ENCODE data around the gene LCP2.

The LCP2 gene

DNA sequence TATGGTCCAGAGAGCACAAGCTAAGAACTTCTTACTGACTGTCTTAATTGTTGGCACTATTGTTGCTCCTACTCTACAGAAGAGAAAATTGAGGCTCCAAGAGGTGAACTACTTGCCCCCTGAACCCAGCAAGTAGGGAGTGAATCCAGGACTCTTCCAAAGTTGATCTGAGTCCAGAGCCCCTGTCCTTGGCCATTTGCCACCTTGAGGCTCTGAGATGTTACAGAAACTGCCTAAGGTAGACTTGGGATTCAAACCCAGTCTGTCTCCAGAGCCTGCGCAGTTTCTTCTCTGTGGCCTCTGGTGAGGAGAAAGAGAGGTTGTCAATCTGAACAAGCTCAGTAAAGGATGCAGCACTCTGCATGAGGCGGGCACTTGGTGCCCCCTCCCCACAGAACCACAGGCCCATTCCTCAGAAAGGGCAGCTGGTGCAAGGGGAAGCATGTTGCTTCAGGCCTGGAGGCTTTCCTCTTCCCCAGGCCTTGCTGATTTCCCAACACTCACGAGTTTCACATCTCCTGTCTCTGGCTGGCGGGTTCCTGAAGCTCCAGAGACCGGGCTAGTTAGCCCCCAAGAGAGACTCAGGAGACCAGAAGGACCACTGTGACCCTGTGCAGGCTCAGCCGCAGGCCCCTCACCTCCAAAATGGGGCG lies 2.9 kb upstream of the LCP2 start:
- in situ Hi-C loops (cut with MboI; ENCODE audit: low sequenced_read_pairs), result no loop called here

DNA sequence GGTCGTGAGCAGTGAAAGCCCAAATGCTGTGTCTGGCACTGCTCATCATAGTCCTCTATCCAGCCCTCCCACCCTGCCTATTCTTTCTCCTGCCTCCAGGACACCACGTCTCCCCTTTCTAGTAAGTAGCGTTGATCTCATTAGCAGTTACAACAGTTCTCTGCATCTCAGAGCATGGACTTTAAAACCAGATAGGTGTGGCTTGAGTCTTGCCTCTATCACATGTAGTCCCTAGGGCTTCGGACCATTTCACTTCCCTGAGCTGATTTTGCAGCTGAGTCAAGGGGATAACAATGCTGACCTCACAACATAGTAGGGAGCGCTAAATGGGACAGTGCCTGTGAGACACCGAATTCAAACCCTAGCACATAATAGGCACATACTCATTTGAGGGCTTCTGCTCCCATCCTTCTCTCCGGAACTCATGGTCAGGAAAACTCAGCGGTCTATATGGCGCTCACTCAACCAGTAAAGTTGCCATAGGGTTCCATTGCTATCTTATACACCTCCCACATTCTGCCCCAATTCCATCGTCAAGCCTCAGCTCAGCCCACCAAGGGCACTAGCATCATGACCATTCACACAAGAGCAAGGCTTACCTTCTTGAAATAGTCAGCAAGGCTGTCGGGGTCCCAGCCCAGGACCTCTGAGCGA lies 515 bp downstream of the LCP2 start:
- in situ Hi-C loops (cut with MboI; ENCODE audit: low sequenced_read_pairs), result no loop called here

DNA sequence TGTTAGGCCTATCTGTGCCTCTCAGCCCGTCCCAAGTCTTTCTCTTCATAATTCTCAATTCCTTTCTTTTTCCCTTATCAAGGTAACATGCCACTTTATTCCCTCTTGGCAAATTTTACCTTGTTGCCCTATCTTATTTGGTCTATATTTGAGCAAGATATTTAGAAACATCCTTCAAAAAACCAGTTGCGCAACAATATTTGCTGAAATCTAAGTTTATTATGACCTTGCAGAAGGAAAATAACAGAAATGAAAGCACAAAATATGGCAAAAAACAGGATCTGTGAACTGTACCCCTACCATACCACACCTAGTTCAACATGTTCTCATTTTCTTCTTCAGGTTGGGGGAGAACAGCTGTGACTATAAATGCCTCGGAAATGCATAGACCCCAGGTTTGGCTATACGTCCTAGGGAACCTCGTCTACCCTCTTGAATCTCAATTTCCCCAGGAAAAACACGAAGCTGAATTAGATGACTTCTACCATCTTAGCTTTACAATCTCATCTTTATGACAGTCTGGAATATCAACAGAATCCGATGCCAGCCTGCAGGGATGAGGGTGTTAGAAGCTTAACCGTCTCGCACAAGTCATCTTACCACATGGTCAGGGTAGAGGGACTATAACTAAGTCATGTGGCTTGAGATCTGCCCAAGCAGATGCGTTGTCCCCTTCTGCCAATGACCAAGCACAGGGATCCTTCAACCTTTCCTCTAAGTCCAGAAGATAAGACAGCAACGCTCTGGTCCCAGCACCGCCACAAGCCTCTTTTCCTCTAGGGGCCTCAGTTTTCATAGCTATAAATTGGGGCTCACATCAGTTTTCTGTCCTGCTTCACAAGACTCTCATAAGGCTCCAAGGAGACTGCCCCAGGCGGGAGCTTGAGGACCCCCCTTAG lies 1.3 kb downstream of the LCP2 start:
- in situ Hi-C loops (cut with MboI; ENCODE audit: low sequenced_read_pairs), result no loop called here

DNA sequence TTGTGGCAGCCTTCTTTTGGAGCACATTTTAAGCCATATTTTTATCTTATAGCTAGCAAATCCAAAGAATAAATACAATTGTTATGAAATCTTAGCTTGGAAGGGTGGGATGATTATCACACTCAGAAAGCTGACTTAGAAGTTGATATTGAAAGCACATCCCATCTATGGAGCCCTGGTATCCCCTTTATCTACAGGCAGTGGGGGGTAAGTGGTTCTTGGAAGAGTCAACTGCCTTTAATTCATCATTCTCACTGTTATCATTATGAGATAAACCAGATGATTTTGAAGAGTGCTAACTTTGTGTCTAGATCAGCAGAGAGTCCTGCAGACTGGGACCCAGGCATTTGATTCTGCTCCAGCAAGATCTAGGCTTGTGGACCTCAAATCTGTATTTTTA lies 3.0 kb downstream of the LCP2 start:
- in situ Hi-C loops (cut with MboI; ENCODE audit: low sequenced_read_pairs), result no loop called here

DNA sequence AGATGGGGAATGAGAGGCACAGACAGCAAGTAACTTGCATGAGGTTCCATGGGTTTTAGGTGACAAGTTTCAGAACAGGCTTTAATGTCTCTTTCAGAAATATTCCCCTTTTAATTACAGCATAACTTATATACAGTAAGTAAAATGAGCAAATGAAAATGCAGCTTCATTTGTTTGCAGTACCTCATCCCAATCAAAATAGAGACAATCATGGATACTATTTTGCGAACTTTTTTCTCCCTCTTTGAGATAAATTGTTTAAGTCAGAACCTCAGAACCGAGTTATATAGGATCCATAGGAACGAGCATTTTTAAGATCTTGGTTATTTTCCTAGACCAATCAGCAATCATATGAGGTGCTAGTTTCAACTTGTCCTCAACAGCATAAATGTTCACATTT lies 3.5 kb downstream of the LCP2 start:
- in situ Hi-C loops (cut with MboI; ENCODE audit: low sequenced_read_pairs), result no loop called here

DNA sequence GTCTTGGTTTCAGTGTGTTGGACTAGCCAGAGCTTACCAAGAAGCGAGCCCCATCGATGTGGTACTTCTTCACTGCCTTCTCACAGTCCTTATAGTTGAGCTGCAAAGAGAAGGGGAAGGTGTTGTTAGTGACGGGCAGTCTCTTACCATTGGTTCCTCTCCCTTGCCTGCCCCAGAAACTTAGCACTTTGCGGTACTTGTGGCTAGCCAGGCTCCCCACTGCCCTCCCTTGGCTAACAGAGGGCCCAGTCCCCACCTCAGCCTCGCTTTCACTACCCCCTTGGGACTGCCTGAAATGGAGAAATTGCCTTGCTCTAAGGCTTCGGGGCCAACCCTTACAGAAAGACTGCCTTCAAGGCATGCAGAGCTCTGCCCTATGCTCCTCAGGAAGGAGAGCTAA lies 4.3 kb downstream of the LCP2 start:
- in situ Hi-C loops (cut with MboI; ENCODE audit: low sequenced_read_pairs), result no loop called here

DNA sequence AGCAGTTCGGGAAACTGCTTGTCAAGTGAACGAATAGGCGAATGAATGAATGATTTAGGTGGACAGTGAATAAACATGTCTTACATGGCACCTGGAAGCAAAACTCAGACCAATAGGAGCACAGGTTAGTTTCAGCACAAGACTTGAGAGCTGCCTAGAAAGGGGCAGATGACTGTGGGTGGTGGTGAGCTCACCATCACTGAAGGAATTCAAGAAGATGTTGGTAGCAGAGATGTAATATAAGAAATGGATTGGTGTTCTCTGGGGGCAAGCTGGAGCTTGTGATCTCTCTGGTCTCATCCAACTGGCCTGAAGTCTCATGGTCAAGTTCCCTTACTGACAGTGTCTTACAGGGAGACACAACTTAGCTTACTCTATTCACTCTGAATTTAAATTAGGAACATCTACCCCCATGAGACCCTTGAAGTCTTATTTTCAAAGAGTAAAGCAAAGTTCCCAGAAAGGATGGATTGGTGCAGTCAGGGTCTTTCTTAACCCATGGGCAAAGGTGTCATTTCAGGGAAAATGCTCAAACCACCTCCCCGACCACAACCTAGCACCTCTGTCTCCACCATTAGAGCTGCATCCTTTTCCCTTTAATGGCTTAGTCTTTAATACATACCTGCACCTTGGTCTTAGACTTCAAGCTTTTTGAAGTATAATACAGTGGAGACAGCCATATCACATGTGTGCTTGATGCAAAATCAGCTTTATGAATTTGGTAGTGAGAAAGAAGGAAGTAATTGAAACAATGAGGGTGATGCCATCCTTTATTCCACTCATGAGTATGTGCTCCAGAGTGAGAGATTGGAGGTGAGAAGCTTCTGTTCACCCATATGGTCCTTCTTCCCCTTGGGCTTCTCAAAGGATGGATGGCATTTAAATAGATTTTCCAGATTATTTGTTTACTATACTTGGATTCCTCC lies 5.1 kb downstream of the LCP2 start:
- in situ Hi-C loops (cut with MboI; ENCODE audit: low sequenced_read_pairs), result no loop called here

DNA sequence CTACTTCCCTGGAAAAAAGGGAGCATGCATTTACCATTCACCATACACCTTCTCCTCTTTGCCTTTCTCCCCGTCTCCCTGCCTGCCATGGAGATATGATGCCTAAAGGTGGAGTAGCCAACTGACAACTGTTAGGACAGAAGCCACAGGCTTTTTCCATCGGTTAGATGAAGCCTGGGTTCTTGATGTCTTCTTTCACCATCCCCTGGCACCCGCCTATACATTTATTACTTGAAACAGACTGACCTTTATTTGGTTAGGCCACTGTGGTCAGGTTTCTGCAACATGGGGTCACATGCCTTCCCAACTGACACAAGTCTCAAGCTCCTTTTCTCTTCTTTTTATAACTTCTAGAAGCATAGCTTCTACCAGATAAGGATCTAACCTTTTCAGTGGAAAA lies 7.1 kb downstream of the LCP2 start:
- in situ Hi-C loops (cut with MboI; ENCODE audit: low sequenced_read_pairs), result no loop called here

DNA sequence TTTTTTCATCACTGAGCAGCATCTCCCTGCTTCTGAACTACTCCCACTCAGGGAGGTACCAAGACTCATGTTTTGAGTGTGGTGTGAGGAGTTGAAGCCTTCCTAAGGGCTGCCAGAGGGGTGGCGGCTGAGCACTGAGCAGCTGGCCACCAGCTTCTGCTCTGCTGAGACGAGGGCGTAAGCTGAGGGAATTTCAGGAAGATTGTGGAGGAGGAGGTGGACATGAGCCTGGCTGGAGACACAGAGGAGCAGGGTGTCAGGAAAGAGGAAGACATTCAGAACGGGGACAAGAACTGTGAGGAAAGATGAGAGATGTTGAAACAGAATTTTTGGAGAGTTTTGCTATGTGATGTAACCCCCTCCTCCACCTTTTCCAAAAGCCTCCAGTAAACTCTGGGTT lies 7.8 kb downstream of the LCP2 start:
- in situ Hi-C loops (cut with MboI; ENCODE audit: low sequenced_read_pairs), result no loop called here

DNA sequence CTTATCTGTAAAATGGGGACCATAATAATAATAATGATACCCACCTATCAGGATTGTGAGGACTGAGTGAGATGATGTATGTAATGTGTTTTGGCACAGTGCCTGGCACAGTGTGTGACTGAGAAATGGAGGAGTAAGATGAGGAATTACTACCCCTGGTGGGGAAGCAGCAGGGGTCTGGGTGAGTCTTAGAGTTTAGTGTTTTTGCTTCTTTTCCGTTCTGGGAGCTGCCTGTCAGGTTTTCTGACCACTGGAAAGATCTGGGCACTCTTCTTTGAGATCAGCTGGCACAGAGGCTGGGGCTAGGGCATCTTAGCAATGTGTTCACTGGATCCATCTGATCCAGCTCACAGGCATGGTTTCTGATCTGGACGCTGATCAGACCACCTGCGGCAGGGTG lies 8.5 kb downstream of the LCP2 start:
- in situ Hi-C loops (cut with MboI; ENCODE audit: low sequenced_read_pairs), result no loop called here

DNA sequence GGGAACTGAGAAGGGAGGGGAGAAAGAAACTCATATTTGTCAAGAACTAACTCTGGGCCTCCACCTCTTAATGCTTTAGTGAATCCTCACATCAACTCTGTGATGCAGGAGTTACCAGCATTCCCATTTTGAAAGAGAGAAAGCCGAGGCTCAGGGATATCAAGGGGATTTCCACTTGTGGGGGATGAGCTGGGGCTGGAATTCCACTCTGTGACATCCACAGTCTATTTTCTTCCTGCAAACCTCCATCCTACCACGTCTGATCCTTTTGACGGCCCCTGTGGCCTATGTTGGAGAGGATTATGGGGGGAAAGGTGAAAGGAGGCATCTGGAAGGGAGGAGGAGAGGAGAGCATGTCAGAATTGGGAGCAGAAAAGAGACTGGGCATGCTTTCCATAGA lies 9.0 kb downstream of the LCP2 start:
- in situ Hi-C loops (cut with MboI; ENCODE audit: low sequenced_read_pairs), result no loop called here

DNA sequence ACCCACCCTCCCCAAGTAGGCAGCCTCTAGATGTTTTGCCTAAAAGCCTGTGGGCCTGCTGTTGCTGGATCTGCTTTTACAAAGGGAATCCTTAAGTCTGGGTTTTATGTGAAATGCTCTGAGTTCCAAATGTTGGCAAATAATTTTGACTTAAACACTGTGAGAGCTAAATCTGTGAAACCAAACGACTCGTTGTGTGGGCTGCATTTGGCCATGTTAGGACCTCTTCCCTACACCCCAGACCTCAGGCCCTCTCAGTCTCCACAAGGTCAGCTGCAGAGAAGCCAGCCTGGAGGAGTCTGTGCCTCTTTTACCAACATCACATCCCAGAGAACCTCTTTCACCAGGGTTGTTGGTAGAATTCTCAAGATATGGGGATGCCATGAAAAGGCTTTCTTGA lies 9.4 kb downstream of the LCP2 start:
- in situ Hi-C loops (cut with MboI; ENCODE audit: low sequenced_read_pairs), result no loop called here

DNA sequence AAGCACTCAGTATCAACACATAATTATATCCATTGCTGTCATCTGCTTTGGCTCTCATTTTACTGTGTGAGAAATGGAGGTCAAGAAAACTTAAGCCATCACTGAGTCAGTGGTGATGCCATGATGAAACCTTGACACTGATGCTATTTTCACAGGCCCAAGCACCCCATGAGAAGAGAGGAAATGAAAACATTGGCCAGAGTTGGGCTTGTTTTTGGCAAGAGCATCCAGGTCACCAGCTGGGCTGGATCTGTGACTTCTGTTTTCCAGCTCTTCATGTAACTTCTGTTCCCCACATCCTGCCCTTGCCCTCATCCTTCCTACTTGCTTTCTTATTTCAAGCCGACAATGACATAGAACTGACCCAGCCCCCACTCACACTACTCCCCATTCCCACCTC lies 10.0 kb downstream of the LCP2 start:
- in situ Hi-C loops (cut with MboI; ENCODE audit: low sequenced_read_pairs), result no loop called here

DNA sequence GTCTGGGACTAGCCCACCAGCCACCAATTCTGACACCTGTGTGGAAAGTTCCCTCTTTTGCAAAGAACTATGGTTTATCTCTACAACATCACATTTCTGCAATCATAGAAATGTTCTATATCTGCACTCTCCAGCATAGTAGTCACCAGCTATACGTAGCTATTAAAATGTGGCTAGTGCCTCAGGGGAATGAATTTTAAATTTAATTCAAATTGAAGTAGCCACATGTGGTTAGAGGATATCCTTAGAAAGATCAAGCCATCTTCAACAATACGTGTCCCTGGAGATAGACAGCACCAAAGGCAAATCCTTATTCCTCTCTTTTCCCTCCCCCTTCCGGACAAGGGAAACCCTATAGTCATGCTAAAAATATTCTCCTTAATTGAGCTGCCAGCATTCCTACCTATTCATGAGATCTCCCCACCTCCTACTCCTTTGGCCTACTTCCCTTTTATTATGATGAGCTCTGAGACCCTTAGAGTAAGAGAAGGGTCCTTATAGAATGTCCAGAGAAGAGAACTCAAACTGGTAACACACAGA lies 11.1 kb downstream of the LCP2 start:
- in situ Hi-C loops (cut with MboI; ENCODE audit: low sequenced_read_pairs), result no loop called here

DNA sequence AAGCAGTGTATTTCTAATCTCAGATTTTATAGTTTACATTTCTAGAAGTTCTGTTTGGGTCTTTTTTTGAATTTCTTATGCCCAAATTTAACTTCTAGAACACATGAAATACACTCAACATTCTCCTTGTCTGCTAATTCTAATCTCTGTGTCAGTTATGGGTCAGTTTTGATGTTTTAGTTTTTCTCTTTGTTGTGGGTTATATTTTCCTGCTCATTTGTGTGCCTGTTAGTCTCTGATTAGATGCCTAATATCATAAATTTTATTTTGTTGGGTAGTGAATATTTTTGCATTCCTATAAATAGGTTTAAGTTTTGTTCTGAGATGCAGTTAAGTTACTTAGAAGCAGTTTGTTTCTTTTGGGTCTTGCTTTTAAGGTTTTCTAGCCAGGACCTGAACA lies 12.4 kb downstream of the LCP2 start:
- in situ Hi-C loops (cut with MboI; ENCODE audit: low sequenced_read_pairs), result no loop called here

DNA sequence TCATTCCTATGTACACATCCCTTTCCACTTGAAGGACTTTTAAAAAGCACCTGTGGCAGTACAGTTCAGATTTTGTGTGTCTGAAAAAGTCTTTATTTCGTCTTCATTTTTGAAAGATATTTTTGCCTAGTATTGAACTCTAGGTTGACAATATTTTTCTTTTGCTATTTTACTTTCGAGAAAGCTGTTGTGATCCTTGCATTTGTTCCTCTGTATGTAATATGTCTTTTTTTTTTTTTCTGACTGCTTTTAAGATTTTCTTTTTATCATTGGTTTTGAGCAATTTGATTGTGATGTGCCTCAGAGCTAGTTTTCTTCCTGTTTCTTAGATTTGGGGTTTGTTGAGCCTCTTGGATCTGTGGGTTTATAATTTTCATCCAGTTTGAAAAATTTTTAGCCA lies 13.3 kb downstream of the LCP2 start:
- in situ Hi-C loops (cut with MboI; ENCODE audit: low sequenced_read_pairs), result no loop called here

DNA sequence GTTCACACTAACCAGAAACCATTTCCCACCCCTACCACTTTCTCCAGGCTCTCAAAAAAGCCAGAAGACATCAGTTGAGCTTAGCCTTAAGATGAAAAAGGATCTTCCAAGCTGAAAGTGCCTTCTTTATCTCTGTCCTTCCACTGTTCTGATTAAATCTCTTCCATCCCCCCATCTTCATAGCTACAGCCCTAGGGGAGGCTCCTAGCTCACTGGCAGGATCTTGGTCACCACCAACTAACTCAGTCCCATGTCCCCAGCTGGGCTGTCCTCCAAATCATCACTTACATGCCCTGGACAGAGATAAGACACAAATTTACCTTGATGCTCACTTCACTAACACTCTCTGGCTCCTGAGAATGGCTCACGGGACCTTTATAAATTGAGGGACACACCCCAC lies 14.3 kb downstream of the LCP2 start:
- in situ Hi-C loops (cut with MboI; ENCODE audit: low sequenced_read_pairs), result no loop called here

DNA sequence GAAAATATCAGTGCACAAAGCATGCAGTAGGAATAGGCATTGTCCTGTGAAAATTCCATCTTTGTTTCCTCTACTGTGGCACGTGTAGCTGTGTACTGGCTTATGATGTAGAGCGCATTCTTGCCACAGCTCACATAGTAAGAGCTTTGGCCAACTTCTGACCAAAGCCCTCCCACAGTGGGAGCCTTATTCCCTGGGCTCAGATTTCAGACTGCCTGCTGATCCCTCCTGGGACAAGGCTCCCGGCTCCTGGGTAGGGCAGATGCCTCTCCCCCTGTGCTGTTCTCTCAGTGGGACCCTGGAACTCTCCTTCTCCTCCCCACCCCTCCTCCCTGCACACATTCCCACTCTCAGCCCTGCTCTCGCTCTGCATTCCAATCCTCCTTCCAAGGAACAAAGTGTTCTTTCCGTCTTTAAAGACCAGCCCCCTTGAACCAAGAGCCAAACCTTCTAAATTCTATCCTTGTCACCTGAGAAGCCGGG lies 17.5 kb downstream of the LCP2 start:
- in situ Hi-C loops (cut with MboI; ENCODE audit: low sequenced_read_pairs), result no loop called here

DNA sequence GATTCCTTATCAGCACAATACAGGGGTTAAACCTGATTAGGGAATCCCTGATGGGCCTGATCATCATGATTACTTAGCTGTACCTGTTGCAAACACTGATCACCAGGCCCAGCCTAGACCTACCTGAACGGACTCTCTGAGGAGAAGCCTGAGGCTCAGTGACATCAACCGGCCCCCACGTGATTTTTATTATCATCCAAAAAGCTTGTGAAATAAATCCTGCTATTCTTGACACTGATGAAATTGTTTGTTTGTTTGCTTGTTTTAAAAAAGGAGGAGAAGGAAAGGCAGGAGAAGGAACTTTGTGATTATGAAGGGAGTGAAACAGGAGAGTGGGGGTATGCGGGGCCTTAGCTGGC lies 18.1 kb downstream of the LCP2 start:
- in situ Hi-C loops (cut with MboI; ENCODE audit: low sequenced_read_pairs), result loop anchor here (5.0 kb wide), 1 partner anchor 58 kb away; no protein-coding TSS in a partner anchor

DNA sequence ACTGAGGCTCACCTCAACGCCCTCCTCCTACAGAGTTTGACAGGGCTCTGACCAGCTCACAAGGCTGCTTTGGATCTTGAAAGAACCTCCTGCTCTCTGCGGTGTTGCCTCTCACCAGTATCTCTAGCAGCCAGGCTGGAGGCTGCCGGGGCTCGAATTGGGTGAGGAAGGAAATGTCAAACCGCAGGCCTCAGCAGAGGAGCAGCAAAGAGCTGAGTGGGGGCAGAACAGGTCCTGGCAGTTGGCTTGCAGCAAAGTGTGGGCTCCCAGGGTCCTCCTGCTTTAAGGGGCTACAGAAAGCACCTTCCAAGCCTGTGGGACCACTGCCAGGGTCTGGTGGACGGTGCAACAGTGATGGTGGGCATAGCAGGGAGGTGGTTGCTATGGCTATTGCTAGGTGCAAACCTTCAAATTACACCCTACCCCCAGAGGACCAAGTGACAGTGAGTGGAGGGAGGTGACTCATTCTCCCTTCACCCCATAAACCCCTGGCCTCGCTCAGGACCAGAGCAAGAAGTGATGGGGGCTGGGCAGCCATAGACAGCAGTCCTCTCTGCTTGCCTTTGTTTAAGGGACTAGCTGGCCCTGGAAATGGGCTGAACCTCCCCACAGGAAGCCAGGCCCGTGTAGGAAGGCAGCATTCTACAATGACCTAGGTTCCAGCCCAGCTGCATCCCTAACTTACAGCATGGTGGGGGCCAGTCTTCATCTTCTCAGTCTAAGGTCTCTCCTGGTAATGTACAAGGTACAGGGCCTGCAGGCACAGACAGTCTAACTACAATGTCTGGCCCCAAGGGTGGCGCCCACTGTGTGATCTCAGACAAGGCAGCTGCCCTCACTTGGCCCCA lies 18.7 kb downstream of the LCP2 start:
- in situ Hi-C loops (cut with MboI; ENCODE audit: low sequenced_read_pairs), result loop anchor here (5.0 kb wide), 1 partner anchor 58 kb away; no protein-coding TSS in a partner anchor

All from HL-60/S4 (cell line).